Measurements from ENCODE around the gene PTPRZ1. TPM values are rescaled to one million over a fixed set of nuclear protein-coding genes. Genes with fewer than 3 reads are reported as not detected.

Gene PTPRZ1
- total RNA-seq, 1 experiment from 2014 or later = 74.2 TPM

GRCh38 chr7:122072924-122073599, 200.1 kb downstream of the PTPRZ1 start:
- no peak overlapping the region for H3K4me2 ChIP-seq (ENCODE audit: insufficient read depth, insufficient read length, low read length)
- H3K9me3 Mint-ChIP-seq = no peaks in the 10 kb centered on the region
- 0 out of 2 replicates have a peak, but pooled peaks cover 3% of the 10 kb centered on the region for H3K4me1 ChIP-seq (ENCODE audit: insufficient read depth, low read length)
- no peak overlapping the region for H2BK20ac ChIP-seq (ENCODE audit: low read depth, low read length, poor library complexity, severe bottlenecking)
- no peak for DNase-seq
- no peak overlapping the region for H2BK120ac ChIP-seq (ENCODE audit: low read depth, low read length, poor library complexity, severe bottlenecking)
- H3K4me3 Mint-ChIP-seq = no peak overlapping the region
- H3K36me3 Mint-ChIP-seq (ENCODE audit: insufficient read depth in 1 of 3, low read depth in 3 of 3) = peaks cover 35 to 45% (median 41%) of the 10 kb centered on the region in 3 experiments; a peak in 6 of 7 replicates
- H3K27me3 Mint-ChIP-seq (ENCODE audit: low read depth) = 0 out of 2 replicates have a peak, but pooled peaks cover 1% of the 10 kb centered on the region
- peak overlapping the region; percentile 46 for H3K27ac ChIP-seq (ENCODE audit: insufficient read length, low read depth, low read length)
- no peaks in the 10 kb centered on the region for H3K23me2 ChIP-seq (ENCODE audit: insufficient read length, low read depth, low read length, poor library complexity, severe bottlenecking)
- no peaks in the 10 kb centered on the region for H3K9me3 ChIP-seq (ENCODE audit: control insufficient read depth, low read depth, low read length)
- H2AFZ ChIP-seq (ENCODE audit: low read length) = no peak overlapping the region
- H3T11ph ChIP-seq (ENCODE audit: low read length) = no peak overlapping the region
- H3K27ac Mint-ChIP-seq = peak overlapping the region in 1 of 3 experiments; percentile 80; a peak in 2 of 7 replicates
- H4K8ac ChIP-seq (replicated peaks; ENCODE audit: insufficient read length, low read depth, low read length) = no peak overlapping the region
- H2BK15ac ChIP-seq (ENCODE audit: low read depth, low read length) = no peak overlapping the region
- H3K27me3 ChIP-seq (ENCODE audit: insufficient read depth, low read length) = no peaks in the 10 kb centered on the region
- H4K20me1 ChIP-seq (ENCODE audit: control insufficient read depth, insufficient read depth, insufficient read length) = no peaks in the 10 kb centered on the region
- no peak for TF ChIP-seq CTCF (conservative IDR thresholded peaks at IDR 0.05)
- no peak overlapping the region for H3K14ac ChIP-seq (ENCODE audit: insufficient read depth, low read length)
- H3K18ac ChIP-seq (ENCODE audit: insufficient read length, low read depth, low read length) = no peak overlapping the region
- no peak overlapping the region for H3K56ac ChIP-seq (ENCODE audit: insufficient read length, low read depth, low read length)
- no peak overlapping the region for H4K5ac ChIP-seq (ENCODE audit: insufficient read length, low read depth, low read length)
- H2BK12ac ChIP-seq (ENCODE audit: insufficient read length, low read depth, low read length) = no peak overlapping the region
- no peak overlapping the region for H3K4ac ChIP-seq (ENCODE audit: low read depth, low read length)
- no peaks in the 10 kb centered on the region for H3K79me2 ChIP-seq (ENCODE audit: insufficient read depth, low read length)
- H3K9ac ChIP-seq (ENCODE audit: extremely low read depth, insufficient read length, low read length) = no peak overlapping the region
- no peak overlapping the region for H2BK5ac ChIP-seq (ENCODE audit: insufficient read length, low read length)
- peaks cover 12 to 17% of the 10 kb centered on the region in 2 experiments for H3K4me1 Mint-ChIP-seq
- H3K79me1 ChIP-seq (ENCODE audit: insufficient read depth, low read depth, low read length, poor library complexity, severe bottlenecking) = no peaks in the 10 kb centered on the region
- H3K23ac ChIP-seq (ENCODE audit: insufficient read length, low read depth, low read length) = no peak overlapping the region
- 100% methylated on average over 1 of the region's 6 CpGs for WGBS (ENCODE audit: extremely low coverage, insufficient read length, low lambda C conversion rate)
- no peak overlapping the region for H4K91ac ChIP-seq (ENCODE audit: insufficient read length, low read depth, low read length)
- H2AK5ac ChIP-seq (ENCODE audit: insufficient read length, low read length) = no peak overlapping the region
